Measurements from ENCODE around the gene TPM1.

TPM1 gene

GRCh38 chr15:63038926-63039673 is 3.4 kb upstream of the TPM1 start:
- H3K4me3 ChIP-seq (IDR thresholded peaks at IDR 0.05; ENCODE audit: insufficient read depth, low read depth, low read length), result no peak overlapping the region
- no peaks in the 10 kb centered on the region for H3K36me3 ChIP-seq (ENCODE audit: insufficient read depth)
- no peaks in the 10 kb centered on the region for H3K27me3 ChIP-seq (ENCODE audit: insufficient read depth, low read depth)
- H3K27ac ChIP-seq, result no peak overlapping the region
- H3K4me1 ChIP-seq (ENCODE audit: low read depth, poor library complexity, severe bottlenecking), result no peaks in the 10 kb centered on the region
- H4K20me1 ChIP-seq (ENCODE audit: insufficient read depth), result no peaks in the 10 kb centered on the region
- H3K4me2 ChIP-seq, result no peak overlapping the region
- no peak for TF ChIP-seq CTCF (conservative IDR thresholded peaks at IDR 0.05; ENCODE audit: low read depth, low read length)
- no peak overlapping the region for H3K9ac ChIP-seq
- H2AFZ ChIP-seq (ENCODE audit: low read depth), result no peak overlapping the region
- H3K79me2 ChIP-seq (ENCODE audit: insufficient read depth, low read depth), result no peaks in the 10 kb centered on the region

- H4K20me1 ChIP-seq (ENCODE audit: insufficient read depth), result no peaks in the 10 kb centered on the region
- no peaks in the 10 kb centered on the region for H3K36me3 ChIP-seq (ENCODE audit: insufficient read depth)
- no peak overlapping the region for H2AFZ ChIP-seq (ENCODE audit: low read depth)
- no peak overlapping the region for H3K9ac ChIP-seq
- H3K27ac ChIP-seq, result no peak overlapping the region
- H3K27me3 ChIP-seq (ENCODE audit: insufficient read depth, low read depth), result no peaks in the 10 kb centered on the region
- TF ChIP-seq CTCF (conservative IDR thresholded peaks at IDR 0.05; ENCODE audit: low read depth, low read length), result no peak
- no peak overlapping the region for H3K4me3 ChIP-seq (IDR thresholded peaks at IDR 0.05; ENCODE audit: insufficient read depth, low read depth, low read length)
- no peaks in the 10 kb centered on the region for H3K4me1 ChIP-seq (ENCODE audit: low read depth, poor library complexity, severe bottlenecking)
- H3K79me2 ChIP-seq (ENCODE audit: insufficient read depth, low read depth), result no peaks in the 10 kb centered on the region
- no peak overlapping the region for H3K4me2 ChIP-seq
Observed at GRCh38 chr15:63039811-63040210, 2.7 kb upstream of the TPM1 start.

GRCh38 chr15:63040509-63040908 is 2.0 kb upstream of the TPM1 start:
- Histone ChIP-seq H3K4me2 (no peak overlapping the region), H3K79me2 (ENCODE audit: insufficient read depth, low read depth) (no peaks in the 10 kb centered on the region), H2AFZ (ENCODE audit: low read depth) (no peak overlapping the region), H3K9ac (no peak overlapping the region), H3K27ac (no peak overlapping the region), H3K4me3 (IDR thresholded peaks at IDR 0.05; ENCODE audit: insufficient read depth, low read depth, low read length) (no peak overlapping the region), H3K36me3 (ENCODE audit: insufficient read depth) (no peaks in the 10 kb centered on the region), H3K4me1 (ENCODE audit: low read depth, poor library complexity, severe bottlenecking) (no peaks in the 10 kb centered on the region), H4K20me1 (ENCODE audit: insufficient read depth) (no peaks in the 10 kb centered on the region), H3K27me3 (ENCODE audit: insufficient read depth, low read depth) (no peaks in the 10 kb centered on the region)
- TF ChIP-seq CTCF (conservative IDR thresholded peaks at IDR 0.05; ENCODE audit: low read depth, low read length), result no peak

- no peak overlapping the region for H3K4me3 ChIP-seq (IDR thresholded peaks at IDR 0.05; ENCODE audit: insufficient read depth, low read depth, low read length)
- H3K27ac ChIP-seq, result no peak overlapping the region
- no peak for TF ChIP-seq CTCF (conservative IDR thresholded peaks at IDR 0.05; ENCODE audit: low read depth, low read length)
- H3K79me2 ChIP-seq (ENCODE audit: insufficient read depth, low read depth), result no peaks in the 10 kb centered on the region
- H3K27me3 ChIP-seq (ENCODE audit: insufficient read depth, low read depth), result no peaks in the 10 kb centered on the region
- no peak overlapping the region for H2AFZ ChIP-seq (ENCODE audit: low read depth)
- H3K9ac ChIP-seq, result no peak overlapping the region
- no peak overlapping the region for H3K4me2 ChIP-seq
- H3K4me1 ChIP-seq (ENCODE audit: low read depth, poor library complexity, severe bottlenecking), result no peaks in the 10 kb centered on the region
- no peaks in the 10 kb centered on the region for H4K20me1 ChIP-seq (ENCODE audit: insufficient read depth)
- no peaks in the 10 kb centered on the region for H3K36me3 ChIP-seq (ENCODE audit: insufficient read depth)
Observed at GRCh38 chr15:63040954-63041353, 1.6 kb upstream of the TPM1 start.

All from KMS-11 (cell line).